NCI-H2081 treated with DMSO at 0.1 percent for 48 hours (cell line): ENCODE measurements around the gene CDH7.

ENCODE experiments used
- DNase-seq: peaks from one replicate; lab custom pipeline; 2025; lab: John Stamatoyannopoulos, UW

The CDH7 gene

GRCh38 chr18:65767406-65767805 is 16.6 kb downstream of the CDH7 start:
- DNase-seq = no peak

- DNase-seq = no peak
Observed at GRCh38 chr18:65768120-65768778, 17.4 kb downstream of the CDH7 start.

- DNase-seq = no peak
Observed at GRCh38 chr18:65769652-65770051, 18.8 kb downstream of the CDH7 start.

GRCh38 chr18:65786474-65786873 is 35.7 kb downstream of the CDH7 start:
- no peak for DNase-seq

GRCh38 chr18:65788373-65788772 is 37.6 kb downstream of the CDH7 start:
- peak; percentile 22 for DNase-seq

- no peak for DNase-seq
Observed at GRCh38 chr18:65790604-65791003, 39.8 kb downstream of the CDH7 start.

GRCh38 chr18:65791719-65792118 is 40.9 kb downstream of the CDH7 start:
- no peak for DNase-seq

GRCh38 chr18:65792456-65793074 is 41.8 kb downstream of the CDH7 start:
- no peak for DNase-seq

GRCh38 chr18:65808759-65809158 is 57.9 kb downstream of the CDH7 start:
- no peak for DNase-seq

- no peak for DNase-seq
Observed at GRCh38 chr18:65811307-65811706, 60.5 kb downstream of the CDH7 start.

- no peak for DNase-seq
Observed at GRCh38 chr18:65815506-65815905, 64.7 kb downstream of the CDH7 start.

GRCh38 chr18:65817178-65817577 is 66.4 kb downstream of the CDH7 start:
- no peak for DNase-seq

- DNase-seq = no peak
Observed at GRCh38 chr18:65821911-65822310, 71.1 kb downstream of the CDH7 start.

GRCh38 chr18:65822826-65823225 is 72.0 kb downstream of the CDH7 start:
- no peak for DNase-seq

GRCh38 chr18:65827444-65827843 is 76.6 kb downstream of the CDH7 start:
- no peak for DNase-seq

GRCh38 chr18:65835881-65836280 is 85.1 kb downstream of the CDH7 start:
- no peak for DNase-seq

- no peak for DNase-seq
Observed at GRCh38 chr18:65846107-65846506, 95.3 kb downstream of the CDH7 start.

- DNase-seq = no peak
Observed at GRCh38 chr18:65852273-65852672, 101.5 kb downstream of the CDH7 start.

- DNase-seq = no peak
Observed at GRCh38 chr18:65859075-65859474, 108.3 kb downstream of the CDH7 start.

GRCh38 chr18:65869527-65869926 is 118.7 kb downstream of the CDH7 start:
- no peak for DNase-seq

- no peak for DNase-seq
Observed at GRCh38 chr18:65876310-65876709, 125.5 kb downstream of the CDH7 start.

GRCh38 chr18:65897292-65897691 is 146.5 kb downstream of the CDH7 start:
- DNase-seq = no peak

- DNase-seq = no peak
Observed at GRCh38 chr18:65901522-65901921, 150.7 kb downstream of the CDH7 start.

GRCh38 chr18:65906621-65907034 is 155.8 kb downstream of the CDH7 start:
- no peak for DNase-seq
